K562 (cell line): ENCODE data around the gene DOK7. TPM values are rescaled to one million over a fixed set of nuclear protein-coding genes. Genes with fewer than 3 reads are reported as not detected.

Experiments
- ATAC-seq: fragments of 200-7000 bp; cut with Tn5 transposase; 3 replicates; pipeline ENCODE4 v1.9.1; 2020; ENCODE audit warnings: moderate library complexity
- BruUV-seq: library from RNA; stranded (reverse); fragments of 400-500 nt; replicated peaks from 2 replicates; lab custom pipeline; 2021; lab: Mats Ljungman, UMichigan
- CTCF ChIA-PET: fragments of 300-600 bp; formaldehyde crosslinking; extraction: SDS; loops from one replicate; lab custom pipeline; 2021; ENCODE audit warnings: low intra/inter-chr PET ratio; lab: Yijun Ruan, JAX
- POLR2A ChIA-PET: fragments of 300-600, 350-650 bp; sonication (Branson Sonifier 250); formaldehyde crosslinking; extraction: SDS; loops from one replicate; lab custom pipeline; 2021; ENCODE audit warnings: antibody characterized with exemption, inconsistent platforms; lab: Yijun Ruan, JAX
- DNase-seq, 4 experiments: peaks; one replicate each; pipeline versions ENCODE4 v3.0.0 to v3.0.0-alpha.2; 2011 to 2018; ENCODE audit warnings: low spot score in 3 of 4, mixed read lengths in 3 of 4; ENCODE audit errors: extremely low read depth in 1 of 4
- FAIRE-seq: peaks from 2 replicates; lab custom pipeline; 2011; peaks lifted over from hg19 to GRCh38; lab: Jason Lieb, UNC
- H2AFZ ChIP-seq: 2 replicates; pipeline ENCODE4 v1.6.0; 2011; ENCODE audit warnings: low read depth, low read length, control low read depth, inconsistent platforms
- H3K27ac ChIP-seq: fragments of 200-600 bp; 3 replicates; pipeline ENCODE4 v1.8.0; 2011; ENCODE audit warnings: low read depth, mild to moderate bottlenecking, control low read depth, inconsistent platforms, low read length, moderate library complexity, mixed read lengths; ENCODE audit errors: extremely low read depth
- H3K27me3 ChIP-seq, 2 experiments: fragments of 300-600 bp in 1 of 2; 2 replicates in 1 of 2; 3 replicates in 1 of 2; pipeline versions ENCODE4 v1.6.0 to v1.8.0; 2011; ENCODE audit warnings: inconsistent platforms in 2 of 2, low read length in 2 of 2, mild to moderate bottlenecking in 1 of 2, mixed read lengths in 1 of 2, moderate library complexity in 1 of 2; ENCODE audit not compliant: control insufficient read depth in 2 of 2, insufficient read depth in 2 of 2
- H3K36me3 ChIP-seq: fragments of 300-600 bp; 3 replicates; pipeline ENCODE4 v1.8.0; 2011; ENCODE audit warnings: mild to moderate bottlenecking, low read length, inconsistent platforms; ENCODE audit not compliant: control insufficient read depth, insufficient read depth
- H3K4me1 ChIP-seq, 2 experiments: fragments of 200-600 bp in 1 of 2; replicated peaks in 1 of 2; 2 replicates in 1 of 2; 3 replicates in 1 of 2; pipeline versions ENCODE4 v1.5.1 to v1.8.0; 2011; ENCODE audit warnings: inconsistent platforms in 2 of 2, low read length in 2 of 2, mild to moderate bottlenecking in 1 of 2, mixed read lengths in 1 of 2, moderate library complexity in 1 of 2; ENCODE audit not compliant: control insufficient read depth in 2 of 2, insufficient read depth in 2 of 2
- H3K4me2 ChIP-seq: 2 replicates; pipeline ENCODE4 v1.6.1; 2011; ENCODE audit warnings: low read length, control low read depth, inconsistent platforms, mixed read lengths; ENCODE audit not compliant: insufficient read depth
- H3K4me3 ChIP-seq: fragments of 200-600 bp; sonication (generic), shearing (Covaris generic); 2 replicates; pipeline ENCODE4 v1.5.1; 2016; ENCODE audit warnings: control low read depth, inconsistent platforms
- H3K79me2 ChIP-seq: fragments of 200-600 bp; 3 replicates; pipeline ENCODE4 v1.8.0; 2011; ENCODE audit warnings: low read length, inconsistent platforms; ENCODE audit not compliant: control insufficient read depth, insufficient read depth
- H3K9ac ChIP-seq, 2 experiments: 2 replicates each; pipeline versions ENCODE4 v1.6.0 to v1.6.1; 2011; ENCODE audit warnings: low read depth in 2 of 2, low read length in 2 of 2, control low read depth in 1 of 2, inconsistent platforms in 1 of 2, mild to moderate bottlenecking in 1 of 2, mixed read lengths in 1 of 2; ENCODE audit not compliant: insufficient read depth in 1 of 2
- H3K9me1 ChIP-seq: one replicate; pipeline ENCODE4 v1.6.0; 2011; ENCODE audit warnings: inconsistent platforms, mild to moderate bottlenecking, low read length, moderate library complexity; ENCODE audit not compliant: control insufficient read depth, insufficient read depth
- H3K9me3 ChIP-seq: replicated peaks from 2 replicates; pipeline ENCODE4 v1.5.1; 2011; ENCODE audit warnings: low read depth, low read length, inconsistent platforms; ENCODE audit not compliant: control insufficient read depth, insufficient read depth
- H4K20me1 ChIP-seq: replicated peaks from 2 replicates; pipeline ENCODE4 v1.6.1; 2011; ENCODE audit warnings: low read length, inconsistent platforms, mixed read lengths; ENCODE audit not compliant: control insufficient read depth, insufficient read depth
- BCOR ChIP-seq: fragments of 450-650 bp; IDR thresholded peaks from 2 replicates; pipeline ENCODE4 v1.6.1; 2016
- CREBBP ChIP-seq: IDR thresholded peaks from one replicate; pipeline ENCODE4 v1.6.1; 2012; ENCODE audit warnings: low read depth, mild to moderate bottlenecking, control low read depth, inconsistent platforms, low read length
- ETV1 ChIP-seq: fragments of 450-650 bp; conservative IDR thresholded peaks from 2 replicates; pipeline ENCODE4 v1.6.1; 2016; ENCODE audit warnings: missing genetic modification characterization, control low read depth, low read depth, missing compliant biosample characterization
- HMG20B ChIP-seq: fragments of 250-450 bp; sonication (Bioruptor Pico); IDR thresholded peaks from 2 replicates; pipeline ENCODE4 v1.5.0; 2021; ENCODE audit warnings: mild to moderate bottlenecking
- MCM7 ChIP-seq, 2 experiments: fragments of 450-650 bp; IDR thresholded peaks; 2 replicates each; pipeline ENCODE4 v1.6.1; 2016 to 2018
- MXD1 ChIP-seq: fragments of 250-450 bp; sonication (Bioruptor Pico); IDR thresholded peaks from 2 replicates; pipeline ENCODE4 v1.8.0; 2021; ENCODE audit warnings: borderline replicate concordance, mild to moderate bottlenecking, moderate library complexity; ENCODE audit not compliant: poor library complexity, severe bottlenecking
- STAT6 ChIP-seq: sonication (generic); formaldehyde crosslinking; IDR thresholded peaks from 2 replicates; pipeline ENCODE4 v1.8.1; 2023; ENCODE audit warnings: mild to moderate bottlenecking, missing genetic modification reagents
- U2AF2 ChIP-seq: fragments of 200-400 bp; formaldehyde crosslinking; optimal IDR thresholded peaks from 2 replicates; pipeline ENCODE3; 2017; ENCODE audit warnings: low read depth, mild to moderate bottlenecking, low read length
- ZBTB7A ChIP-seq: IDR thresholded peaks from 2 replicates; pipeline ENCODE4 v1.6.1; 2011; ENCODE audit warnings: low read depth, mild to moderate bottlenecking, low read length, moderate library complexity, borderline replicate concordance; ENCODE audit not compliant: control insufficient read depth
- ZNF586 ChIP-seq: fragments of 450-650 bp; formaldehyde crosslinking; conservative IDR thresholded peaks from 2 replicates; pipeline ENCODE4 v1.4.0; 2020; ENCODE audit warnings: mild to moderate bottlenecking, moderate library complexity
- ZNF76 ChIP-seq: fragments of 250-450 bp; sonication (Bioruptor Pico); IDR thresholded peaks from 2 replicates; pipeline ENCODE4 v1.4.0; 2020; ENCODE audit warnings: mild to moderate bottlenecking, moderate library complexity, borderline replicate concordance
- ZZZ3 ChIP-seq: fragments of 450-650 bp; IDR thresholded peaks from 2 replicates; pipeline ENCODE4 v1.6.1; 2016; ENCODE audit warnings: antibody characterized with exemption, mild to moderate bottlenecking, moderate library complexity
- WGBS: fragments of 100-300 bp; shearing (Covaris generic); methylation state at CpG from one replicate; pipeline ENCODE4 v1.1.6; 2016; ENCODE audit warnings: low coverage, mixed read lengths; ENCODE audit not compliant: insufficient coverage; ENCODE audit errors: missing lambda C conversion rate; 5-methylcytosine and 5-hydroxymethylcytosine counted together
- in situ Hi-C: fragments of 300-500 bp; cut with MboI; formaldehyde crosslinking; loops from 4 replicates; pipeline ENCODE4 v1.15.0; 2018; ENCODE audit warnings: inconsistent platforms, mixed read lengths
- intact Hi-C: fragments of 100-400 bp; cut with micrococcal nuclease; formaldehyde crosslinking; loops from 2 replicates; pipeline ENCODE4 v1.14.2; 2022
- polyA plus RNA-seq, 8 experiments: library from polyadenylated mRNA; depleted of rRNA in 4 of 8; stranded (reverse) in 5 of 8; unstranded in 3 of 8; fragments of >200 nt; fragmentation: Nextera tagmentation in 2 of 8; fragmentation: Illumina TruSeq in 1 of 8; extraction: Ambion mirVana in 2 of 8; extraction: Trizol in 1 of 8; gene quantifications; 2 replicates each; pipeline versions ENCODE4 v1.2.1 to v1.2.3, GENCODE V29; 2011 to 2014; ENCODE audit warnings: inconsistent platforms in 1 of 8, missing spikeins in 1 of 8
- total RNA-seq, 7 experiments: library from RNA; depleted of rRNA in 6 of 7; stranded (reverse); fragments of >200 nt in 6 of 7; fragmentation: Illumina TruSeq in 2 of 7; extraction: Trizol in 2 of 7; gene quantifications; 2 replicates each; pipeline versions ENCODE4 v1.2.1 to v1.2.3, GENCODE V29; 2011 to 2021; ENCODE audit warnings: low replicate concordance in 1 of 7

The DOK7 gene
- total and polyA plus RNA-seq, 9 of the 15 experiments (the other 6 are each of a cell fraction or from before 2014, with no cell fraction given), result not detected

GRCh38 chr4:3518941-3519340 is 55.8 kb downstream of the DOK7 start:
- Histone ChIP-seq H3K4me1 (peaks cover 0 to 22% of the 10 kb centered on the region in 2 experiments; a peak in 2 of 5 replicates), H3K9me1 (no peaks in the 10 kb centered on the region), H3K4me3 (no peak overlapping the region), H2AFZ (no peak overlapping the region), H3K79me2 (no peaks in the 10 kb centered on the region), H3K27me3 (no peaks in the 10 kb centered on the region), H3K4me2 (no peak overlapping the region), H3K27ac (no peak overlapping the region), H3K36me3 (peaks cover 91% of the 10 kb centered on the region; the same call in 2 of the 3 replicates), H4K20me1 (no peaks in the 10 kb centered on the region; the same call in 1 of the 2 replicates), H3K9me3 (no peaks in the 10 kb centered on the region), H3K9ac (no peak overlapping the region)
- no peak for ATAC-seq
- FAIRE-seq, result no peak
- intact Hi-C loops, result no loop called here
- in situ Hi-C loops, result no loop called here
- TF ChIP-seq BCOR, result no peak
- no peak for TF ChIP-seq ETV1 (tag)
- no peak for TF ChIP-seq ZNF76
- TF ChIP-seq HMG20B (CRISPR knock-in tag), result no peak
- no peak for TF ChIP-seq U2AF2
- no peak for TF ChIP-seq MCM7 (IDR thresholded peaks at IDR 0.05)
- TF ChIP-seq CREBBP, result no peak
- TF ChIP-seq MXD1 (CRISPR knock-in tag), result no peak
- no peak for TF ChIP-seq ZZZ3
- TF ChIP-seq STAT6 (CRISPR knock-in tag), result no peak
- TF ChIP-seq ZBTB7A, result no peak
- TF ChIP-seq ZNF586 (CRISPR knock-in tag), result no peak
- CTCF ChIA-PET, result no interaction called here
- no peak for DNase-seq
- POLR2A ChIA-PET, result interaction anchor here (0.5 to 2.2 kb wide), 3 partner anchors 9 to 376 kb away, joined by 3 to 9 read pairs (median 3); no protein-coding TSS in a partner anchor
- no TSS peak for BruUV-seq
- 94% methylated on average over 7 of the region's 18 CpGs for WGBS
